Neural cell (in vitro differentiated cells): ENCODE results near the gene SMOC1.

Source experiments
- EZH2 ChIP-seq: fragments of 200-600, 300-800 bp; shearing (Covaris generic), sonication (generic); IDR thresholded peaks from 2 replicates; pipeline ENCODE4 v1.6.1; 2014; ENCODE audit warnings: antibody characterized with exemption, low read length, borderline replicate concordance, mild to moderate bottlenecking; ENCODE audit not compliant: insufficient read depth, poor library complexity, severe bottlenecking
- POLR2AphosphoS5 ChIP-seq: IDR thresholded peaks from 2 replicates; pipeline ENCODE4 v1.6.1; 2012
- SMC3 ChIP-seq: fragments of 450-650 bp; conservative IDR thresholded peaks from 2 replicates; pipeline ENCODE4 v1.6.1; 2014; ENCODE audit warnings: antibody characterized with exemption, mild to moderate bottlenecking, moderate library complexity; ENCODE audit not compliant: poor library complexity
- TAF1 ChIP-seq: IDR thresholded peaks from 2 replicates; pipeline ENCODE4 v1.6.1; 2012; ENCODE audit warnings: low read depth
- TF ChIP-seq, protein P1 (sequence below): fragments of 450-650 bp; IDR thresholded peaks from 2 replicates; pipeline ENCODE4 v1.5.1; 2014; ENCODE audit warnings: antibody characterized with exemption, mild to moderate bottlenecking, moderate library complexity; ENCODE audit not compliant: poor library complexity, severe bottlenecking
- TF ChIP-seq, protein P2 (sequence below): IDR thresholded peaks from 2 replicates; pipeline ENCODE4 v1.6.1; 2012; ENCODE audit warnings: borderline replicate concordance

DNA sequence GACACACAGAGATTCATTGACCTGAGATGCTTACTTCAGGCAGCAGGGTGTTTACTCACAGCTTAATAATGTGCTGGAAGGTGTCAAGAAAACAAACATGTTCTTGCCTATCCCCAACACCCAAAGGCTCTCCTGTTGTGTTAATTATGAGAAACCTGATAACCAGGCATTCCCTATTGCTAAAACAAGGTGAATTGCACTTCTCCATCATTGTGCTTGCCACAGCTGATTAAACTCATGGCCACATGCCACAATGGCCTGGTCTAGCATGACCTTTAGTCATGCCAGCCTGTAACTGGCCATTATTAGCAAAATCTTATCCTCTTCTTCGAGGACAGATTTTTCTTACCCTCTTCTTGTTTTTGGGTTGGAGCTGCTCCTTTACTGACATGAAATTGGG, 21.4 kb downstream of the SMOC1 start:
- TF ChIP-seq, protein P1, sequence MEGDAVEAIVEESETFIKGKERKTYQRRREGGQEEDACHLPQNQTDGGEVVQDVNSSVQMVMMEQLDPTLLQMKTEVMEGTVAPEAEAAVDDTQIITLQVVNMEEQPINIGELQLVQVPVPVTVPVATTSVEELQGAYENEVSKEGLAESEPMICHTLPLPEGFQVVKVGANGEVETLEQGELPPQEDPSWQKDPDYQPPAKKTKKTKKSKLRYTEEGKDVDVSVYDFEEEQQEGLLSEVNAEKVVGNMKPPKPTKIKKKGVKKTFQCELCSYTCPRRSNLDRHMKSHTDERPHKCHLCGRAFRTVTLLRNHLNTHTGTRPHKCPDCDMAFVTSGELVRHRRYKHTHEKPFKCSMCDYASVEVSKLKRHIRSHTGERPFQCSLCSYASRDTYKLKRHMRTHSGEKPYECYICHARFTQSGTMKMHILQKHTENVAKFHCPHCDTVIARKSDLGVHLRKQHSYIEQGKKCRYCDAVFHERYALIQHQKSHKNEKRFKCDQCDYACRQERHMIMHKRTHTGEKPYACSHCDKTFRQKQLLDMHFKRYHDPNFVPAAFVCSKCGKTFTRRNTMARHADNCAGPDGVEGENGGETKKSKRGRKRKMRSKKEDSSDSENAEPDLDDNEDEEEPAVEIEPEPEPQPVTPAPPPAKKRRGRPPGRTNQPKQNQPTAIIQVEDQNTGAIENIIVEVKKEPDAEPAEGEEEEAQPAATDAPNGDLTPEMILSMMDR, result no peak
- TF ChIP-seq TAF1, result no peak
- no peak for TF ChIP-seq SMC3
- TF ChIP-seq, protein P2, sequence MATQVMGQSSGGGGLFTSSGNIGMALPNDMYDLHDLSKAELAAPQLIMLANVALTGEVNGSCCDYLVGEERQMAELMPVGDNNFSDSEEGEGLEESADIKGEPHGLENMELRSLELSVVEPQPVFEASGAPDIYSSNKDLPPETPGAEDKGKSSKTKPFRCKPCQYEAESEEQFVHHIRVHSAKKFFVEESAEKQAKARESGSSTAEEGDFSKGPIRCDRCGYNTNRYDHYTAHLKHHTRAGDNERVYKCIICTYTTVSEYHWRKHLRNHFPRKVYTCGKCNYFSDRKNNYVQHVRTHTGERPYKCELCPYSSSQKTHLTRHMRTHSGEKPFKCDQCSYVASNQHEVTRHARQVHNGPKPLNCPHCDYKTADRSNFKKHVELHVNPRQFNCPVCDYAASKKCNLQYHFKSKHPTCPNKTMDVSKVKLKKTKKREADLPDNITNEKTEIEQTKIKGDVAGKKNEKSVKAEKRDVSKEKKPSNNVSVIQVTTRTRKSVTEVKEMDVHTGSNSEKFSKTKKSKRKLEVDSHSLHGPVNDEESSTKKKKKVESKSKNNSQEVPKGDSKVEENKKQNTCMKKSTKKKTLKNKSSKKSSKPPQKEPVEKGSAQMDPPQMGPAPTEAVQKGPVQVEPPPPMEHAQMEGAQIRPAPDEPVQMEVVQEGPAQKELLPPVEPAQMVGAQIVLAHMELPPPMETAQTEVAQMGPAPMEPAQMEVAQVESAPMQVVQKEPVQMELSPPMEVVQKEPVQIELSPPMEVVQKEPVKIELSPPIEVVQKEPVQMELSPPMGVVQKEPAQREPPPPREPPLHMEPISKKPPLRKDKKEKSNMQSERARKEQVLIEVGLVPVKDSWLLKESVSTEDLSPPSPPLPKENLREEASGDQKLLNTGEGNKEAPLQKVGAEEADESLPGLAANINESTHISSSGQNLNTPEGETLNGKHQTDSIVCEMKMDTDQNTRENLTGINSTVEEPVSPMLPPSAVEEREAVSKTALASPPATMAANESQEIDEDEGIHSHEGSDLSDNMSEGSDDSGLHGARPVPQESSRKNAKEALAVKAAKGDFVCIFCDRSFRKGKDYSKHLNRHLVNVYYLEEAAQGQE, result no peak
- no peak for TF ChIP-seq EZH2
- TF ChIP-seq POLR2AphosphoS5, result no peak
